ENCODE data around the gene EFNA3. TPM values are rescaled to one million over a fixed set of nuclear protein-coding genes. Genes with fewer than 3 reads are reported as not detected.

EFNA3 gene
- total RNA-seq, 1 donor from 2014 or later, result 6.0 TPM

DNA sequence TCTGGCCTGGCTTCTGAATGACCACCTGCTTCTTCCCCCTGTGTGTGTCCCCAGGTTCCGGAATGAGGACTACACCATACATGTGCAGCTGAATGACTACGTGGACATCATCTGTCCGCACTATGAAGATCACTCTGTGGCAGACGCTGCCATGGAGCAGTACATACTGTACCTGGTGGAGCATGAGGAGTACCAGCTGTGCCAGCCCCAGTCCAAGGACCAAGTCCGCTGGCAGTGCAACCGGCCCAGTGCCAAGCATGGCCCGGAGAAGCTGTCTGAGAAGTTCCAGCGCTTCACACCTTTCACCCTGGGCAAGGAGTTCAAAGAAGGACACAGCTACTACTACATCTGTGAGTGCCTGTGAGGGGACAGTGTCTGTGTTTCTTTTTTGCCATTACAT, 52.6 kb downstream of the EFNA3 start:
- Mint-ChIP-seq H3K4me1 (ENCODE audit: low read depth) (peaks cover 27% of the 10 kb centered on the region), H3K36me3 (ENCODE audit: low read depth) (peaks cover 8% of the 10 kb centered on the region), H3K27ac (no peak overlapping the region), H3K27me3 (ENCODE audit: low read depth) (peaks cover 31% of the 10 kb centered on the region), H3K4me3 (ENCODE audit: low read depth) (no peak overlapping the region), H3K9me3 (no peaks in the 10 kb centered on the region)
- DNase-seq (ENCODE audit: low spot score), result no peak
- intact Hi-C loops (cut with micrococcal nuclease), result no loop called here

DNA sequence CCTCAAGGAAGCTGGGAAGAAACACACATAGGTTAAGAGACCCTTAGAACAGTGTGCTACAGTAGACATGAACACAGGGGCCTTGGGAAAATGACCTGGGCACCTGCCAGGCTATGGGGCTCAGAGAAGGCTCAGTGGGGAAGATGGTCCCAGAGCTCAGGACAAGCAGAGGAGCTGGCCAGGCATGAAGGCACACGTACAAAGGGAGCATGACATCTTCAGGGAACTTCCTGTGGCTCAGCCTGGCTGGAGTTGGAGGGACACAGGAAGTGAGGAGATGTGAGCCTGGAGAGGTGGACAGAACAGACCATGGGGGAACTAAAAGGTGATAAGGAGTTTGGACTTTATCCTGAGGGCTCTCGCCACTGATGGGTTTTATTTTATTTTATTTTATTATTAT, 53.2 kb downstream of the EFNA3 start:
- peaks cover 8% of the 10 kb centered on the region for H3K36me3 Mint-ChIP-seq (ENCODE audit: low read depth)
- intact Hi-C loops (cut with micrococcal nuclease), result no loop called here
- H3K4me1 Mint-ChIP-seq (ENCODE audit: low read depth), result peaks cover 26% of the 10 kb centered on the region
- no peak for DNase-seq (ENCODE audit: low spot score)
- H3K4me3 Mint-ChIP-seq (ENCODE audit: low read depth), result no peak overlapping the region
- no peak overlapping the region for H3K27ac Mint-ChIP-seq
- peaks cover 25% of the 10 kb centered on the region for H3K27me3 Mint-ChIP-seq (ENCODE audit: low read depth)
- H3K9me3 Mint-ChIP-seq, result no peaks in the 10 kb centered on the region

DNA sequence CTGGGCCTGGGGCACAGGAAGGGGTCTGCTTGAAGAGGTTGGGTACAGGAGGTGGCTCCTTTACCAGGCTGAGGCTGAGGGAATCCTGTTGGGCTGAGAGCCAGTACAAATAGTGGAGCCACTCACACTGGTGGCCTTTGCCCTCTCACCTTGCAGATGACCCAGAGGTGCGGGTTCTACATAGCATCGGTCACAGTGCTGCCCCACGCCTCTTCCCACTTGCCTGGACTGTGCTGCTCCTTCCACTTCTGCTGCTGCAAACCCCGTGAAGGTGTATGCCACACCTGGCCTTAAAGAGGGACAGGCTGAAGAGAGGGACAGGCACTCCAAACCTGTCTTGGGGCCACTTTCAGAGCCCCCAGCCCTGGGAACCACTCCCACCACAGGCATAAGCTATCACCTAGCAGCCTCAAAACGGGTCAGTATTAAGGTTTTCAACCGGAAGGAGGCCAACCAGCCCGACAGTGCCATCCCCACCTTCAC, 55.2 kb downstream of the EFNA3 start:
- Mint-ChIP-seq H3K36me3 (ENCODE audit: low read depth) (peaks cover 25% of the 10 kb centered on the region), H3K9me3 (no peaks in the 10 kb centered on the region), H3K27me3 (ENCODE audit: low read depth) (peaks cover 8% of the 10 kb centered on the region), H3K4me1 (ENCODE audit: low read depth) (peaks cover 28% of the 10 kb centered on the region), H3K4me3 (ENCODE audit: low read depth) (no peak overlapping the region), H3K27ac (no peak overlapping the region)
- intact Hi-C loops (cut with micrococcal nuclease), result loop anchor here (2.0 kb wide), 2 partner anchors 39 to 49 kb away; partner anchors contain the start of genes KRTCAP2 and TRIM46
- DNase-seq (ENCODE audit: low spot score), result no peak

DNA sequence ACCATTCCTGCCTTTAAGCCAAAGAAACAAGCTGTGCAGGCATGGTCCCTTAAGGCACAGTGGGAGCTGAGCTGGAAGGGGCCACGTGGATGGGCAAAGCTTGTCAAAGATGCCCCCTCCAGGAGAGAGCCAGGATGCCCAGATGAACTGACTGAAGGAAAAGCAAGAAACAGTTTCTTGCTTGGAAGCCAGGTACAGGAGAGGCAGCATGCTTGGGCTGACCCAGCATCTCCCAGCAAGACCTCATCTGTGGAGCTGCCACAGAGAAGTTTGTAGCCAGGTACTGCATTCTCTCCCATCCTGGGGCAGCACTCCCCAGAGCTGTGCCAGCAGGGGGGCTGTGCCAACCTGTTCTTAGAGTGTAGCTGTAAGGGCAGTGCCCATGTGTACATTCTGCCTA, 55.7 kb downstream of the EFNA3 start:
- H3K27me3 Mint-ChIP-seq (ENCODE audit: low read depth), result peaks cover 3% of the 10 kb centered on the region
- peak overlapping the region; percentile 91 for H3K4me3 Mint-ChIP-seq (ENCODE audit: low read depth)
- intact Hi-C loops (cut with micrococcal nuclease), result loop anchor here (2.0 kb wide), 2 partner anchors 38 to 50 kb away; partner anchors contain the start of genes KRTCAP2 and TRIM46
- no peaks in the 10 kb centered on the region for H3K9me3 Mint-ChIP-seq
- H3K36me3 Mint-ChIP-seq (ENCODE audit: low read depth), result peaks cover 27% of the 10 kb centered on the region
- no peak overlapping the region for H3K27ac Mint-ChIP-seq
- H3K4me1 Mint-ChIP-seq (ENCODE audit: low read depth), result peaks cover 30% of the 10 kb centered on the region
- no peak for DNase-seq (ENCODE audit: low spot score)

DNA sequence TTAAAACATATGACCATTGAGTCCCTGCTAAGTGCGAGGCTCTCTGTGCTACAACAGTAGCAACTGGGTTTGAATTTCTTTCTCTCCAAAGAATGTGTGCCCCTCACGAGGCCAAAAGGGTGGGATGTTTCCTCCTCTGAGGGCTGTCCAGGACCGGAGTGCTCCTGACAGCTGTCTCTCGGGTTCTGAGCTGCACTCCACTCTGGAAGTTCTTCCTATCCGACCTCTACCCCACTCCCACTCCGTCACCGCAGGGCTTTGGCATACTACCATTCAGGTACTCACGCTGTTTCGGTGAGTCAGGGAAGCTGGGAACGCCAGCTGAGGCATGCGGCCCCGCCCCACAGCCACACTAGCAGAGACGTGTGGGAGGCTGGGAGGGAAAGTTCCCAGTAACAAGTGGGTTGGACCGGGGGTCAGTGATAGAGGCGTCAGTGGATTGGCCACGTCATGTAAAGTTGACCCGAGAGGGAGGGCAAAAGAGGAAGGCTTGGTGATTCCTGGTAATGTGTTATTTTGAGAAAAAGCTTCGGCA, 56.3 kb downstream of the EFNA3 start:
- DNase-seq (ENCODE audit: low spot score), result peak; percentile 31
- Mint-ChIP-seq H3K9me3 (no peaks in the 10 kb centered on the region), H3K27me3 (ENCODE audit: low read depth) (peaks cover 3% of the 10 kb centered on the region), H3K27ac (peak overlapping the region; percentile 97), H3K36me3 (ENCODE audit: low read depth) (peaks cover 33% of the 10 kb centered on the region), H3K4me1 (ENCODE audit: low read depth) (peaks cover 30% of the 10 kb centered on the region), H3K4me3 (ENCODE audit: low read depth) (peak overlapping the region; percentile 91)
- intact Hi-C loops (cut with micrococcal nuclease), result loop anchor here (2.0 to 5.0 kb wide), 3 partner anchors 38 to 913 kb away; partner anchors contain the start of genes KRTCAP2, TRIM46 and UBAP2L

DNA sequence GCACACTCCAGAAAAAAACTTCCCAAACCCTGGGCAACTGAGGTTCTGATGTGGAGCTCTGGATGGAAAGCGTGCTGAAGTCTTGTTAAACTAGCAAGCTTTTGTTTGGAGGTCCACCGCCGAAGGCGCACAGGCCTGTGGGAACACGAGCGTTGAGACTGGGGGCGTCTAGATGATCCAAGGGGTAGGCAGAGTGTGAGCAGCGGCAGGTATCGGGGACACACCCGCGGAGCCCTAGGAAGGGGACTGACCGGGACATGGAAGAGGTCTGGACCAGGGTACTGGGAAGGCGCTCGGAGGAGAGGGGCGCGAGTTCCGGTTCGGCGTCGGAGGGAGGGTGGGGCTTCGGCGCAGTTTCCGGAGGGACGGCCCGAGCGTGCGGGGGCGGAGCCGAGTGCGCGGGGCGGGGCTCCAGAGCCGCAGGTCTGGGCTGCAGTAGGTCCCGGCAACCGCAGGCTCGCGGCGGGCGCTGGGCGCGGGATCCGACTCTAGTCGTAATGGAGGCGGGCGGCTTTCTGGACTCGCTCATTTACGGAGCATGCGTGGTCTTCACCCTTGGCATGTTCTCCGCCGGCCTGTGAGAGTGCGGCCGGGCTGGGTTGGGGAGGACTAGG, 56.9 kb downstream of the EFNA3 start, which contains the start of gene SLC50A1:
Gene SLC50A1 (plus strand): TSS at position 438 of the 614 bp plus-strand sequence. CDS start 60 bp downstream, at position 498.
- no peaks in the 10 kb centered on the region for H3K9me3 Mint-ChIP-seq
- intact Hi-C loops (cut with micrococcal nuclease), result loop anchor here (2.0 to 5.0 kb wide), 3 partner anchors 37 to 913 kb away; partner anchors contain the start of genes KRTCAP2, TRIM46 and UBAP2L
- peak; percentile 92 for DNase-seq (ENCODE audit: low spot score)
- H3K4me1 Mint-ChIP-seq (ENCODE audit: low read depth), result peaks cover 32% of the 10 kb centered on the region
- peak within 1 kb of the TSS; percentile 91 for H3K4me3 Mint-ChIP-seq (ENCODE audit: low read depth)
- H3K27ac Mint-ChIP-seq, result peak within 1 kb of the TSS; percentile 97
- H3K36me3 Mint-ChIP-seq (ENCODE audit: low read depth), result peaks cover 37% of the 10 kb centered on the region
- peaks cover 2% of the 10 kb centered on the region for H3K27me3 Mint-ChIP-seq (ENCODE audit: low read depth)

DNA sequence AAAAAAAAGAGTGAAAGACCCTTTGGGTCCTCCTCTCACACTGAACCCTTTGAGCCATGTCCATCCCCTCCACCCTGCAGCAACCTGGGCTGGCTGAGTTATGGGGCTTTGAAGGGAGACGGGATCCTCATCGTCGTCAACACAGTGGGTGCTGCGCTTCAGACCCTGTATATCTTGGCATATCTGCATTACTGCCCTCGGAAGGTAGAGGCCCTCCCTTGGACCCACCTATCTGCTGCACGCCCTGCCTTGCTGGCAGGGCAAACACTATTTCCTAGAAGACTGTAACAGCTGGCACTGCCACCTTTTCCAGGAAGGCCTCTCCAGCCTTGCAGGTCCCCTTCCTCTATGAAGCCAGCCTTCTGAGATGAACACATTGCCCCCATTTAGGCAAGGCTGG, 58.1 kb downstream of the EFNA3 start:
- peak overlapping the region; percentile 97 for H3K27ac Mint-ChIP-seq
- no peak for DNase-seq (ENCODE audit: low spot score)
- H3K36me3 Mint-ChIP-seq (ENCODE audit: low read depth), result peaks cover 37% of the 10 kb centered on the region
- peaks cover 34% of the 10 kb centered on the region for H3K4me1 Mint-ChIP-seq (ENCODE audit: low read depth)
- peak overlapping the region; percentile 91 for H3K4me3 Mint-ChIP-seq (ENCODE audit: low read depth)
- intact Hi-C loops (cut with micrococcal nuclease), result loop anchor here (5.0 kb wide), 1 partner anchor 914 kb away; the partner anchor contains the start of gene UBAP2L
- no peaks in the 10 kb centered on the region for H3K27me3 Mint-ChIP-seq (ENCODE audit: low read depth)
- H3K9me3 Mint-ChIP-seq, result no peaks in the 10 kb centered on the region

Other genes with a start within 250 kb of the EFNA3 start
- 0.39 and 0.91 TPM in 2 replicates for gene KCNN3, start 208.6 kb upstream of the EFNA3 start, total RNA-seq
- gene PMVK, start 142.1 kb upstream of the EFNA3 start, total RNA-seq, result 44.7 and 44.8 TPM in 2 replicates
- 23.6 and 25.3 TPM in 2 replicates for gene PBXIP1, start 122.7 kb upstream of the EFNA3 start, total RNA-seq
- gene PYGO2, start 117.1 kb upstream of the EFNA3 start, total RNA-seq, result 30.4 and 30.6 TPM in 2 replicates
- gene SHC1, start 108.1 kb upstream of the EFNA3 start, total RNA-seq, result 55.4 and 56.1 TPM in 2 replicates
- gene CKS1B, start 104.2 kb upstream of the EFNA3 start, total RNA-seq, result 169 and 178 TPM in 2 replicates
- 54.9 and 60.2 TPM in 2 replicates for gene FLAD1, start 95.5 kb upstream of the EFNA3 start, total RNA-seq
- 0.48 and 2.0 TPM in 2 replicates for gene LENEP, start 85.3 kb upstream of the EFNA3 start, total RNA-seq
- 147 and 154 TPM in 2 replicates for gene ZBTB7B, start 76.0 kb upstream of the EFNA3 start, total RNA-seq
- gene DCST2, start 45.1 kb upstream of the EFNA3 start, total RNA-seq, result 0.21 and 0.80 TPM in 2 replicates
- 0.11 TPM in 1 of 2 replicates, not detected in the other for gene DCST1, start 45.0 kb upstream of the EFNA3 start, total RNA-seq
- 72.0 and 74.8 TPM in 2 replicates for gene ADAM15, start 27.5 kb upstream of the EFNA3 start, total RNA-seq
- gene EFNA4, start 15.1 kb upstream of the EFNA3 start, total RNA-seq, result 9.2 and 10.5 TPM in 2 replicates
- 0.18 and 0.39 TPM in 2 replicates for gene EFNA1, start 49.0 kb downstream of the EFNA3 start, total RNA-seq
- gene SLC50A1, start 57.0 kb downstream of the EFNA3 start, total RNA-seq, result 56.9 and 58.0 TPM in 2 replicates
- gene DPM3, start 61.7 kb downstream of the EFNA3 start, total RNA-seq, result 49.0 and 51.0 TPM in 2 replicates
- gene KRTCAP2, start 94.5 kb downstream of the EFNA3 start, total RNA-seq, result 237 and 247 TPM in 2 replicates
- 10.7 and 11.5 TPM in 2 replicates for gene TRIM46, start 95.0 kb downstream of the EFNA3 start, total RNA-seq
- gene THBS3, start 129.1 kb downstream of the EFNA3 start, total RNA-seq, result 10.4 and 13.1 TPM in 2 replicates
- gene MTX1, start 129.9 kb downstream of the EFNA3 start, total RNA-seq, result 58.6 and 64.0 TPM in 2 replicates
- gene ENTREP3, start 176.6 kb downstream of the EFNA3 start, total RNA-seq, result 42.5 and 45.5 TPM in 2 replicates
- gene SCAMP3, start 183.5 kb downstream of the EFNA3 start, total RNA-seq, result 113 and 123 TPM in 2 replicates
- gene CLK2, start 194.7 kb downstream of the EFNA3 start, total RNA-seq, result 95.7 and 96.8 TPM in 2 replicates
- 4.8 and 5.4 TPM in 2 replicates for gene HCN3, start 198.6 kb downstream of the EFNA3 start, total RNA-seq
- not detected in 2 replicates for gene PKLR, start 222.6 kb downstream of the EFNA3 start, total RNA-seq
- gene FDPS, start 230.0 kb downstream of the EFNA3 start, total RNA-seq, result 342 and 361 TPM in 2 replicates
- gene RUSC1, start 242.1 kb downstream of the EFNA3 start, total RNA-seq, result 31.4 and 34.5 TPM in 2 replicates

Data from activated T-helper 2 cell treated with anti-CD3 and anti-CD28 coated beads, Interferon-gamma antibody, Interleukin-2, Interleukin-4, amounts not matched to agents 10 μg/mL and 5 μg/mL and 100 μg/mL, durations not matched to agents 14 hours and 24 hours and 36 hours (primary cell).